GM13977 (cell line): Measurements from ENCODE around the gene TMEM250.

Experiments
- DNase-seq: peaks from one replicate; pipeline ENCODE4 v3.0.0; 2012; ENCODE audit warnings: low spot score
- CTCF ChIP-seq: IDR thresholded peaks from 2 replicates; pipeline ENCODE4 v1.5.1; 2012; ENCODE audit warnings: mild to moderate bottlenecking, control low read depth; ENCODE audit not compliant: insufficient read depth; ENCODE audit errors: extremely low read depth, missing control alignments
- in situ Hi-C: fragments of 300-500 bp; cut with MboI; formaldehyde crosslinking; loops from one replicate; pipeline ENCODE4 v1.12.0; 2022; ENCODE audit warnings: low sequenced_read_pairs, low pct_unique_long_range_greater_than_20kb, mixed read lengths, inconsistent platforms; ENCODE audit not compliant: unreplicated experiment

The TMEM250 gene

GRCh38 chr9:136111910-136112309 lies 6.8 kb downstream of the TMEM250 start:
- in situ Hi-C loops: no loop called here
- DNase-seq: no peak
- no peak for TF ChIP-seq CTCF

GRCh38 chr9:136111190-136111589 lies 7.5 kb downstream of the TMEM250 start:
- no peak for DNase-seq
- in situ Hi-C loops: no loop called here
- TF ChIP-seq CTCF: no peak

- in situ Hi-C loops: no loop called here
Observed at GRCh38 chr9:136110082-136111061, 8.3 kb downstream of the TMEM250 start.

GRCh38 chr9:136109351-136110081 lies 9.2 kb downstream of the TMEM250 start:
- no peak for TF ChIP-seq CTCF
- DNase-seq: peak; percentile 95
- in situ Hi-C loops: no loop called here

More at GRCh38 chr9:136110082-136111061, 8.3 kb downstream of the TMEM250 start:
- TF ChIP-seq CTCF: peak; percentile 43
- DNase-seq: no peak

- in situ Hi-C loops: no loop called here
- DNase-seq: no peak
- TF ChIP-seq CTCF: no peak
Observed at GRCh38 chr9:136108648-136109266, 9.9 kb downstream of the TMEM250 start.

DNA sequence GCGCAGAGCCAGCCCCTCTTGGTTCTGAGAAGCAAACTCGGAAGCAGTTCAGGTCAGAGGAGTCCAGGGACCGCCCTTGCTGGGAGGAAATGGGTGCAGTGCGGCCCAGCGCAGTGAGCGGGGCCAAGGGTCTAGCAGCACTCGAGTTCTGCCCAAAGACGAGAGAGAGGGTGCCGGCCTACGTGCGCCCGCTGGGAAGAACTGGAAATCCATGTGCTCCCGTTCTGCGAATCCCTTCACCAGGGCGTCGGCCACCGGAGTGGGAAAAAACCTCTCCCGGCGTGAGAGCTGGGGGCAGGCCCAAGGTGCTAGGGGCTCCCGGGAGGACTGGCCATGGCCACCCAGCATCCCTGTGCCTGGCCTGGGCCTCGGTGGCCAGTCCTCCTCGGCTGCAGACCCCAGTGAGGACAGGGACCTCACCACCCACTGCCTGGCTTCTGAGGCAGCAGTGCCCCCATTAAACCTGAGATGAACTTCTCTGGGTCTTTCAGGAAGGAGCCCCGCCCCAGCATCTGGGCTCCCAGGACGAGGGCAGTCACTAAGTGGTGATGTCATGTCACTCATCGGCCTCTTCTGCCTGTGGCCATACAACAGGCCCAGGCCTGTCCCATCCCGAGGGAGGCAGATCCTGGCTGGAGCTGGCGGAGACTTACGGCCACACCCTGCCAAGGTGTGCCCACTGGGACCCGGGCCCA lies 10.6 kb downstream of the TMEM250 start:
- in situ Hi-C loops: no loop called here
- TF ChIP-seq CTCF: no peak
- DNase-seq: no peak
